GM21367 (cell line): ENCODE measurements around the gene SLC35F4.
"Not testable (repeated sequence)": the region's sequence is repeated elsewhere in the genome, so short reads cannot be mapped to it uniquely, and the experiment has no call there.

Experiments used
- ATAC-seq: cut with Tn5 transposase; IDR thresholded peaks from one replicate; pipeline ENCODE4 v1.9.1; 2021; ENCODE audit not compliant: unreplicated experiment

Gene SLC35F4

GRCh38 chr14:57865403-57866198 lies at the start of gene SLC35F4:
SLC35F4 (minus strand) TSS chr14:57866092.
- no peak for ATAC-seq

DNA sequence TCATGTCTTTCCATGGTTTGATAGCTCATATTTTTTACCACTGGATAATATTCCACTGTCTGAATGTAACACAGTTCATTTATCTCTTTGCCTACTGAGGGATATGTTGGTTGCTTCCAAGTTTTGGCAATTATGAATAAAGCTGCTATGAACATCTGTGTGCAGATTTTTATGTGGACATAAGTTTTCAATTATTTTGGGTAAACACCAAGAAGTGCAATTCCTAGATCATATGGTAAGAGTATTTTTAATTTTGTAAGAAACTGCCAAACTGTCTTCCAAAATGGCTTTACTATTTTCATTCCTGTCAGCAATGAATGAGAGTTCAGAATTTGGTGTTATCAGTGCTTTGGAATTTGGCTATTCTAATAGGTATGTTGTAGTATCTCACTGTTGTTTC lies 43.7 kb upstream of the SLC35F4 start:
- ATAC-seq = no peak

DNA sequence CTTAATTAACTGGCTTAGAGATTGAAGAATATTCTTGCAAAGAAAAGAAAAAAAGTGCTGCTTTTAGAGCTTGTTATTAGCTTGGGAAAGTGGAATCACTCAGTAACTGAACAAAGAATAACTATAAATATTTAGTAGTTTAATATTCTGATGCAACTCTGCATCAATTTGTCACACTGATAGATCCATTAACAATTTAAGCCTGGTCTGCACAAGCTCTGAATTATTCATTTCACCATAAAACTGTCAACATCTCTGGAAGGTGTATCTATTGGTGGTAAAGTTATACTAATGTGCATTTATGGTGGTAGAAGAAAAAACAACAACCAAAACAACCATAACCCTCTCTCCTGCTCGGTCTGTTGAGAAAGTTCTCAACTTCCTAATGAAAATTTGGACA lies 38.1 kb upstream of the SLC35F4 start:
- no peak for ATAC-seq

DNA sequence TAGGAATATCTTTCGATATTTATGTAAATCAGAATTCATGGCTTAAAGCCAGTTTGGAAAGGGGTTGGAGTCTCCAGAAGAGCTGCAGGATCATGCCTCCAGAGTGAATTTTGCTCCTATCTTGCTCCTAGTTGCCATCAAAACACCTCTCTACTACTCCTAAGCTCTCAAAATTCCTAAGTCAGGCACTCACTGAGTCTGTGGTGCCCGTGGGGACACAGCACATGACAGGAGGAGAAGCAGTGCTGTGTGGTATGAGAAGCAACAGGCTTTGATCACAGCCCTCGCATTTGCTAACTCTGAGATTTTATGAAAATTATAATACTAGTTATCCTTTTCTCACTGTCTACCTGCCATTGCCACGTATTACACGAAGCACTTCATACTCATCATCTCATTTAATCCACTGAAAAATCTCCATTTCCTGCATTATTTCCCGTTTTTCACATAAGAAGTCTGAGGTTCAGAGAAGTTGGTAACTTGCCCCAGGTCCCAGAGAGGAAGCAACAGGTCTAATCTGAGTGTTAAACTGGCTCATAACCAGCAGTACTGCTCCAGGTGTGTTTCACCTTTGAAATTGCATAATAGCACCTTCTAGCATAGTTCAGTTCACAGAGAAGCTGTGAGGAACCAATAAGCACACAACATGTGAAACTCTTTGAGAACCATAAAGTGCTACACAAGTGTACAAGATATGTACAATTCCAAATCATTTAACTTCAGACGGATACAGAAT lies 33.1 kb upstream of the SLC35F4 start:
- ATAC-seq = no peak

DNA sequence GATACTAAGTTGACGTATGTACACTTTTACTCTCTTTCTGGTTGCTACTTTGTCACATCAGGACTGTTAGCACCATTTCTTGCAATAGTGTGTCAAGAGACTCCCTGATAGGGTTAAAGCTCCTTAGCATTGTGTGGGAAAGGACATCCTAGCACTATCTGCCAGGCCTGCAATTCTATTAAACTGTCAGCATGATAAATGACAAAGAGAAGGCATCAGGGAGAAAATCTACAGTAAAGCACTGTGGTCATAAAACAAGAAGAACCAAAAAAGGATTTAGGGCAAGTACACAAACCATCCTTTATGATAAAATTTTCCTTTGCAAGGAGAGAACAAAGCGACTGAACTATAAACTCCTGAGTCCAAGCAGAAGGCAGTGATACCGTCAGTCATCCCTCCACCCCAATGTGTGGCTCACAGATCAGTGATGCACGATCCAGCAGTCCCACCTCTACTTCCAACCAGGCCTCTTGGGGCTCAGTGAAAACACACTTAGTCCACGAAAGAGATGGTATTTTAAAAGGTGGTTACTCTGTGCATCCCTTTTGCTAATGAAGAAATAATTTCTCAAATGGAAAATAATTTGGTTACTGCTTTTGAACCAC lies 31.4 kb upstream of the SLC35F4 start:
- no peak for ATAC-seq

GRCh38 chr14:57889245-57889644 lies 23.4 kb upstream of the SLC35F4 start:
- no peak for ATAC-seq

GRCh38 chr14:57884175-57884574 lies 18.3 kb upstream of the SLC35F4 start:
- ATAC-seq = no peak

- ATAC-seq = no peak
Measured at GRCh38 chr14:57883061-57883460, 17.2 kb upstream of the SLC35F4 start.

GRCh38 chr14:57879516-57879915 lies 13.6 kb upstream of the SLC35F4 start:
- ATAC-seq = no peak

DNA sequence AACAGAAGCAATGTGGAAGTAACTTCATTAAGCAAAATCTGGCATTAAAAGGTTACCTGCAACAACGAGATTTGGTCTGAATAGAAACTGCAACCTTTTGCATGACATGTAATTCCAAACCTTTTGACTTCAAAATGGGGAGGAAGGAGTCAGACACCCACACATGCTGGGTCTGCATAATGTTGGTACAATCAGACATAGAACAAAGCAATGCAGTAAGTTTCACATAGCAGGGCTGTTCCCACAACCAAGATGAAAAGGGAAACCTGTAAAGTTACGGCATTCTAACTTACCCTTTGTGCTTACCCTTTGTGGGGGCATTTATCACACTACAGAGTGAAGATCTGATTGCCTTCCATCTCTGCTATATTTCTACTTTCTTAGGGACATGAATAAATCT lies 10.1 kb upstream of the SLC35F4 start:
- ATAC-seq = no peak

- ATAC-seq = no peak
Measured at GRCh38 chr14:57875296-57875695, 9.4 kb upstream of the SLC35F4 start.

GRCh38 chr14:57871459-57872080 lies 5.7 kb upstream of the SLC35F4 start:
- no peak for ATAC-seq

- ATAC-seq = no peak
Measured at GRCh38 chr14:57870686-57871457, 5.0 kb upstream of the SLC35F4 start.

GRCh38 chr14:57869617-57870016 lies 3.7 kb upstream of the SLC35F4 start:
- ATAC-seq = no peak

DNA sequence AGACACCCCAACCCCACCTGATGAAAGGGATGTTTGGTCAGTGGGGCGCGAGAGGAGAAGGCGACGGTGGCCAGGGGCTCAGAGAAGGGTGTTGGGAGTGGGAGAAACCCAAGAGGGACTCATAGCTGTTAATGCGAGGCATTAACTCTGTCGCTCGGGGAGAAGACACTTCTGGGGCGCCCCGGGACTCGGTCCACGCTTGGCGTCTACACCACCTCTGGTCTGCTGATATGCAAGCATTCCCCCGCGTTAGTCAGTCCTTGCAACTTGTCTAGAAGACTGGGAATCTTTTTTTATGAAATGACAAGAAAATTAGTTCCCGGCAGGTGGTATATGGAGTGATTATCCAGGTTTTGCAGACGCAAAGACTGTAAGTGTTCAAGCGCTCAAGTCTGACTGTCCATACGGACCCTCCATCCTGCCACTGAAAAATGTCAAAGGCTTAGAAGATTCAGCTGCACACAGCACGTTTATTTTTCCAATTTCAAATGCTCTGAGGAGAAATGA lies 360 bp upstream of the SLC35F4 start:
- ATAC-seq = no peak

- no peak for ATAC-seq
Measured at GRCh38 chr14:57865066-57865402, 858 bp downstream of the SLC35F4 start.

DNA sequence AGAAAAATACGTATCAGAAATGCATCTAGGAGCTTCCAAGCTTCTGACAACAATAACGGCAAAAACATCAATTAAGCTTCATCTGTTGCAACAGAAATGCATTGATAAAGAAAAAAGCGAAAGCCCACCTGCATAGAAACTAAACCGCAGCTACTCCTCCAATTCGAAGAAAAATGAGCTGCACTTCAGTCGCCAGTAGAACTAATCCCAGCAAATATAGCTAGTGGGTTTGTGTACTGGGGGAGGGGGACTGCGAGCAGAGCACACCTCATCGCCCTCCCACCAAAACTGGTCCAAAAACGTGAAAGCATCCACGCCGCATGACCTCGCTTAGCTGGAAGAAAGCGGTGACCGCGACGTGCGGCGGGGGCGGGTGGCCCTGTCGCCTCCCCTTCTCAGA lies 1.2 kb downstream of the SLC35F4 start:
- ATAC-seq = no peak

- ATAC-seq = no peak
Measured at GRCh38 chr14:57863471-57863870, 2.4 kb downstream of the SLC35F4 start.

DNA sequence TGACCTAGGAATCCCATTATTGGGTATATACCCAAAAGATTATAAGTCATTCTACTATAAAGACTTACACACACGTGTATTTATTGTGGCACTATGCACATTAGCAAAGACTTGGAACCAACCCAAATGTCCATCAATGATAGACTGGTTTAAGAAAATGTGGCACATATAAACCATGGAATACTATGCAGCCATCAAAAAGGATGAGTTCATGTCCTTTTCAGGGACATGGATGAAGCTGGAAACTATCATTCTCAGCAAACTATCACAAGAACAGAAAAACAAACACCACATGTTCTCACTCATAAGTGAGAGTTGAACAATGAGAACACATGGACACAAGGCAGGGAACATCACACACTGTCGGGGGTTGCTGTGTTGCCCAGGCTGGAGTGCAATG lies 10.2 kb downstream of the SLC35F4 start:
- not testable (repeated sequence) for ATAC-seq

GRCh38 chr14:57854571-57854970 lies 11.3 kb downstream of the SLC35F4 start:
- ATAC-seq = no peak

DNA sequence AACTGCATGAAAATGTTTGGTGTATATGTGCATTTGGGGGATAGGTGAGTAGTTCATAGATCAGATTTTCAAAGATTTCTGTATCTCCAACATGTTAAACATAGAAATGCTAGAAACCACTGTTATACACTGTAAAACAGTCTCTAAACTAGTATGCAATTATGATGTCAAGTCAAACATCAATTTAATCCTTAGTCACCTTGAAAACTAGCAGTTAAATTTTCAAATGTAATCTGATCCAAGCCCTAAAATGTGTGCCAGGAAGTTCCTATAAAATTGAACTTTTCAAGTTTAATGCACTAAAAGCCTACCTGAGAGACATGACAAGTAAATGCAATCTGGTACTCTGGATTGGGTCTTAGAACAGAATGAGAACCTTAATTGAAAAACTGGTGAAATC lies 14.5 kb downstream of the SLC35F4 start:
- ATAC-seq = no peak
